Measurements from ENCODE around the gene GLYATL3.

The GLYATL3 gene

GRCh38 chr6:49548613-49549304, 49.0 kb downstream of the GLYATL3 start:
- no peak for DNase-seq

GRCh38 chr6:49549691-49550491, 50.2 kb downstream of the GLYATL3 start:
- DNase-seq = no peak

- DNase-seq = peak; percentile 3
Observed at GRCh38 chr6:49550492-49551077, 50.9 kb downstream of the GLYATL3 start, which contains the start of gene C6orf141. Gene C6orf141, plus strand, starts transcription at chr6:49550668. Its CDS starts 125 bp downstream, at chr6:49550793.

GRCh38 chr6:49551078-49551865, 51.5 kb downstream of the GLYATL3 start:
- DNase-seq = no peak

GRCh38 chr6:49551866-49552129, 52.1 kb downstream of the GLYATL3 start:
- no peak for DNase-seq

- no peak for DNase-seq
Observed at GRCh38 chr6:49552596-49552995, 52.9 kb downstream of the GLYATL3 start.

GRCh38 chr6:49553384-49553783, 53.7 kb downstream of the GLYATL3 start:
- DNase-seq = no peak

- no peak for DNase-seq
Observed at GRCh38 chr6:49555951-49556350, 56.2 kb downstream of the GLYATL3 start.

GRCh38 chr6:49556429-49556837, 56.7 kb downstream of the GLYATL3 start:
- no peak for DNase-seq

GRCh38 chr6:49557177-49557576, 57.5 kb downstream of the GLYATL3 start:
- no peak for DNase-seq

GRCh38 chr6:49558238-49558637, 58.5 kb downstream of the GLYATL3 start:
- DNase-seq = no peak

GRCh38 chr6:49563006-49563886, 63.5 kb downstream of the GLYATL3 start:
- DNase-seq = no peak

GRCh38 chr6:49564552-49564951, 64.8 kb downstream of the GLYATL3 start:
- DNase-seq = no peak

- DNase-seq = no peak
Observed at GRCh38 chr6:49565261-49565660, 65.5 kb downstream of the GLYATL3 start.

- no peak for DNase-seq
Observed at GRCh38 chr6:49565855-49566254, 66.1 kb downstream of the GLYATL3 start.

- no peak for DNase-seq
Observed at GRCh38 chr6:49570474-49571079, 70.9 kb downstream of the GLYATL3 start.

- DNase-seq = no peak
Observed at GRCh38 chr6:49576618-49577017, 76.9 kb downstream of the GLYATL3 start.

Measured in CD4-positive, alpha-beta T cell treated with Interleukin-17A for 4 hours (primary cell).